ENCODE measurements around the gene CCDC120.

Gene CCDC120, protein sequence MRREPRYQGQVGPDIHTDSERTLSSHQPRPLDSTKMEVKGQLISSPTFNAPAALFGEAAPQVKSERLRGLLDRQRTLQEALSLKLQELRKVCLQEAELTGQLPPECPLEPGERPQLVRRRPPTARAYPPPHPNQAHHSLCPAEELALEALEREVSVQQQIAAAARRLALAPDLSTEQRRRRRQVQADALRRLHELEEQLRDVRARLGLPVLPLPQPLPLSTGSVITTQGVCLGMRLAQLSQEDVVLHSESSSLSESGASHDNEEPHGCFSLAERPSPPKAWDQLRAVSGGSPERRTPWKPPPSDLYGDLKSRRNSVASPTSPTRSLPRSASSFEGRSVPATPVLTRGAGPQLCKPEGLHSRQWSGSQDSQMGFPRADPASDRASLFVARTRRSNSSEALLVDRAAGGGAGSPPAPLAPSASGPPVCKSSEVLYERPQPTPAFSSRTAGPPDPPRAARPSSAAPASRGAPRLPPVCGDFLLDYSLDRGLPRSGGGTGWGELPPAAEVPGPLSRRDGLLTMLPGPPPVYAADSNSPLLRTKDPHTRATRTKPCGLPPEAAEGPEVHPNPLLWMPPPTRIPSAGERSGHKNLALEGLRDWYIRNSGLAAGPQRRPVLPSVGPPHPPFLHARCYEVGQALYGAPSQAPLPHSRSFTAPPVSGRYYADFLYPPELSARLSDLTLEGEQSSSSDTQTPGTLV

GRCh38 chrX:49058794-49059193, at the start of gene CCDC120:
CCDC120 (plus strand) TSS chrX:49058999; CDS start chrX:49062042, 3,043 bp downstream.
- DNase-seq (ENCODE audit: low spot score): no peak

- no peak for DNase-seq (ENCODE audit: low spot score)
These were observed 39.7 kb upstream of the CCDC120 start for GRCh38 chrX:49019050-49019449.

DNA sequence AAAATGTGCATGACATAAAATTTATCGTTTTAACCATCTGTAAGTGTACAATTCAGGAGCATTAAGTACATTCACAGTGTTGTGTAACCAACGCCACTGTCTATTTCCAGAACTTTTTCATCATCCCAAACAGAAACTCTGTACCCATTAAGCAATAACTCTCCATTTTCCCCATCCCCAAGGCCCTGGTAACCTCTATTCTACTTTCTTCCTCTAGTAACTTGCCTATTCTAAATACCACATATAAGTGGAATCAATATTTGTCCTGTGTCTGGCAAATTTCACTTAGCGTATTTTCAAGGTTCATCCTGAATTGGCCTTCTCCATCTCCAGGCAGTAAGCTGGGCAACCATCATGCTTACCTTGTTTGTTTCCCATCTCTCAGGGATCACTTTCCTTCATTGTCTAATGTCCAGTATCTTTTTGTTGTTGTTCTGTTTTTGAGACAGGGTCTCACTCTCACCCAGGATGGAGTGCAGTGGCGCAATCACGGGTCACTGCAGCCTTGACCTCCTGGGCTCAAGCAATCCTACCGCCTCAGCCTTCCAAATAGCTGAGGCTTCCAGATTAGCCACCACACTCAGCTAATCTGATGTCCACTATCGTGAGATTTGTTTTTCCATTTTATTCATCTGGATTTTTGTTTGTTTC, 39.1 kb upstream of the CCDC120 start:
- DNase-seq (ENCODE audit: low spot score): no peak

GRCh38 chrX:49029876-49030275, 28.9 kb upstream of the CCDC120 start:
- DNase-seq (ENCODE audit: low spot score): peak; percentile 8

GRCh38 chrX:49030283-49030682, 28.5 kb upstream of the CCDC120 start:
- DNase-seq (ENCODE audit: low spot score): no peak

DNA sequence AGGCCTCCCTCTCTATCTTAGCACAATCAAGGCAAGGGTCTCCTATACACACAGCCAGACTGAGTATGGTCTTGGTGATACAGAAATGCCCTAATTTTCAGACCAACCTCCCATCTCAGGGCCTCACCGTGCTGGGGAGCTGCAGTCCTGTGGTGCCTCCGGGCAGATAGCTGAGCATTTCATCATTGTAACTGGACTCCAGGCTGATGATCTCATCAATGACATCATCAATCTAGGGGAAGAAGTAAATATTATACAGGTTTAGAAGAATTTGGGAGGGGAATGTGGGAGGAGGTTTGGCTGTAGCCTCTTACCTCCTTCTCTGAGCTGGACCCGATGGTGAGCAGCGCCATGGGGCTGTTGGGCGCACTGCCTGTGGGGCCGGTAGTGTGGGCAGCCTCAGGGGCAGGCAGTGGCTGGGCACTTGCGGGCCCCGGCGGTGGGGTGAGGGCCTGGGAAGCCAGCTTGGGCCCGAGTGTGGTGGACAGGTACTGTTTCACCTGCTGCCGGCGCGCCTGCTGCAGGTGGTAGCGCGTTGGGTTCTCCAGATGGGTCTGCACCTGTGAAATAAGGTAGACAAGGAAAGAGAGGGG, 20.8 kb upstream of the CCDC120 start:
- DNase-seq (ENCODE audit: low spot score): no peak

DNA sequence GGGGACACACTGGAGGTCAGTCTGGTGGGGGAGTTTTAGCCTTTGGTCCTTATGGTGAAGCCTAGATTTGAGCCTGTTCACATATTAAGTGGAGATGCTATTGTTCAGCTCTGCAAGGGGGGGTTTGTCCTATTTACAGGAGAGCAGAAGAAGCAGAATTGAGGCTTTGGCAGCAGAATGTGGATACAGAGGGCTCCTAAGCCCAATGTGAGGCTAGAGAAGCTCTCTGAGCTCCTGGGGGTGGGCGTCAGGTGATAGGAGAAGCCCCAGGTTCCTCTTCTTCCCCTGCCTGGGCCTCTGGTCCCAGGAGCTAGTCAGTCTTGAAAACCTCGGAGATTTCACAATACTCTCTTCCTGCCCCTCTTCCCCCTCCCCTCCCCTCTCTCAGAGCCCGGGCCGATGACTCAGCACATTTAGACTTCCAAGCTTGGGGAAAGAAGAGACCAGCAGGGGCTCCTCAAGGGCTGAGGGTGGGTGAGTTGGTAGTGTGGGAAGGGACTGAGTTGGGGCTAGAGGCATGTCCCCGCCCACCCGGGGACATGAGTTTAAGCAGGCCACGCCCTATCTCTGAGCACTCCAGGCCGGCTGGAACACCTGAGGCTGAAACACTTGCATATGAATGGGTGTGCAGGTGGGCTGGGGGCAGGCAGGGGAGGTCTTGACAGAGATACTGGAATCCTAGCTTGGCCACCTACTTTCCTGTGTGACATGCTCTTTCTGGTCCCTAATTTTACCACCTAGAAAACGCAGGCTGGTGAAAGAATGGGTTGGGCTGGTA, 19.0 kb upstream of the CCDC120 start:
- peak; percentile 79 for DNase-seq (ENCODE audit: low spot score)

DNA sequence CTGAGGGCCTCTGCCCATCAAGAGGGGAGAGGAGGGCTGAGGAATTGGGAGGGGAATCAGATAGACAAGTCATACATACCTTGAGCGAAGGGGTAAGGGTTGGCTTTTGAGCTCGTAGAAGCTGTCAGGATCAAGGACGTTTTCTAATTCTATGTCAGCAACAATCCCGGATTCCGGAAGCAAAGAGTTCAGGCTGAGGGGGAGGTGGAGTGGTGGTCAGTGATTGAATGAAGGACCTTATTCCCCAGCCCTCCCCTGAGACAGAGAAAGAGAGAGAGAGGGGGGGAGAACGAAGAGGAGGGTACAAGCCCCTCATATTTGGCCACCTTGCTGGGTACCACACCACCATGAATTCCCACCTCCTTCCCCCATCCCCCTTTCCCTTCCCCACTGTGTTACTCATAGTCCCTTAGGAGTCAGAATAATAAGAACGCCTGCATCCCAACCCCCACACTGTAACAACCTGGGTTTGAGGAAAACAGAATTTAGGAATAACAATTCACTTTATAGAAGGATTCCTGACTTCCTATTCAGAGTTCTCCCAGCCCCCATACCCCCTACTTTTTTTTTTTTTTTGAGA, 18.3 kb upstream of the CCDC120 start:
- no peak for DNase-seq (ENCODE audit: low spot score)

- DNase-seq (ENCODE audit: low spot score): no peak
These were observed 16.8 kb upstream of the CCDC120 start for GRCh38 chrX:49041744-49042580.

DNA sequence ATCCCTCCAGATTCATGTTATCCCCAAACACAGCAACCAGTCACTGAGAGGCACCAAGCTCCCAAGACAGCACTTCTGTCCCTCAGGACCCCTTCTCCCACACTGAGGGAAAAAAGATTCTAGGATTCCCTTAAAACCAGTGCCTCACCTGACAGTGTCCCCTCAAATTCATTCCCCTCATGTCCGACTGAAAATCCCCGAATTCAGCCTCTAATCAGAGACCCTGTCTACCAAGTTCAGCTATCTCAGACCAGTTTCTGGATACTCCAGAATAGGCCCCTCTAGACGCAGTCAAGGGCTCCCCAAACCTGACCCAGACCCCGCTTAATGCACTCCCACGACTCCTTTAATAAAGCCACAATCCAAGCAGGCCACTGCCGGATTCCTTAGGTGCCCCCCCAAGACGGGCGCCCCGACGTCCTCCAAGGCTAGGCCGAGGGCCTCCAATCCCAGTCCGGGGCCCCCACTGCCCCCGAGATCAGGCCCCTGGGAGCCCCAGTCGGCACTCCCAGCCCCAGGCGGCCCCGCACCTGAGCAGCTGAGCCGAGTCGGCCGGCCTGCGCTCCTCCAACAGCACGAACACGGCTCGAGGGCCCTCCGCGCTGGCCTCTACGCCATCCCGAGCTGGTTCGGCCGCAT, 16.1 kb upstream of the CCDC120 start:
- DNase-seq (ENCODE audit: low spot score): no peak

- DNase-seq (ENCODE audit: low spot score): peak; percentile 91
These were observed 15.4 kb upstream of the CCDC120 start, which contains the start of gene TFE3 for GRCh38 chrX:49043220-49043986. TFE3 (minus strand) TSS chrX:49043357; CDS start chrX:49043226, 131 bp downstream.

- DNase-seq (ENCODE audit: low spot score): no peak
These were observed 14.9 kb upstream of the CCDC120 start for GRCh38 chrX:49043987-49044281.

- peak; percentile 57 for DNase-seq (ENCODE audit: low spot score)
These were observed 5.4 kb upstream of the CCDC120 start for GRCh38 chrX:49053223-49054072.

DNA sequence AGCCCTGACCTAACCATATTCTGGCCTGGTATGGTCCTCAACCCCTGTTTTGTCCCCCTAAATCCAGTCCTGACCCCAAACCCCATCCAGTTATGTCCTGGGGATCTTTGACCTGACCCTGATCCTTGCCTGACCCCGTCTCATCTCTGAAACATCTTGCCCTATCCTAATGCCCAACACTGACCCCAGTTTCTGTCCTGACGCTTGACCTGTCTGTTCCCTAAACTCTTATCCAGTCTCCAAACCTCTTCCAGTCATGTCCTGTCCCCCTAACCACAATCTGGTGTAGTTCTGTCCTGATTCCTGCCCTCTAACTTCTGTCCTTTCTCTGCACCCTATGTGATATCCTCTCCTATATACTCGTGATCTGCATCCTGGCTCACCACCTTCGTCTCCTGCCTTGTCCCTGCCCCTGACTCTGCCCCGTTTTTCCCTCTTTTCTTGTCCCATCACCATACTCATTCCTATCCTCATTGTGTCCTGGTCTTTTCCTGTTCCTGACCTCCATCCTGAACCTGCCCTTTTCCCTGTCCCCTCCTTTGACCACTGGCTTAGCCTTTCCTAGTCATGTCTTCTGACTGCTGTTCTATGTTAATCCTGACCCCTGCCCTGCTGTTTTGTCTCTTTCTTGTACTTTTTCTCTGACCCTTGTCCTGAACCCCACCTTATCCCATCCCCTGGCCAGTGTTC, 4.6 kb upstream of the CCDC120 start:
- no peak for DNase-seq (ENCODE audit: low spot score)

GRCh38 chrX:49059201-49059600, 402 bp downstream of the CCDC120 start:
- no peak for DNase-seq (ENCODE audit: low spot score)

GRCh38 chrX:49059681-49060085, 884 bp downstream of the CCDC120 start:
- DNase-seq (ENCODE audit: low spot score): no peak

DNA sequence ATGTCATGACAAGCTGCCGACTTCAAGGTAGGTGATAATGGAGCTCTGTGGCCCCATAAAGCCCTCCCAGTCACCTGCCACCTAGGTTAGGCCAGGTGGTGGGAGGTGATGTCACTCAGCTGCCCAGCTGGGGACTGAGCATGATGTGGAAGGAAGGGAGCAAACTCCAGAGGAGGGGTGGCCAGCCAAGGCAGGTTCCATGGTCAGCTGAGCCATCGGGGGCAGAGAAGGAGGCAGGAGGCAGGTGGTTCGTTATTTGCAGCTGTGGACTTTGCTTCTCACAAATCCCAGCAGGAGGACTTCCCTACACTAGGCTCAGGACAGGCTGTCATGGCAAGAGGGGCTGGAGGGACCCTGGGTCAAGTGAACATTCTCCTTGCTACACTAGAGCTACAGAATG, 2.1 kb downstream of the CCDC120 start:
- no peak for DNase-seq (ENCODE audit: low spot score)

- DNase-seq (ENCODE audit: low spot score): no peak
These were observed 2.7 kb downstream of the CCDC120 start for GRCh38 chrX:49061490-49061889.
